Tibial nerve (tissue), 4 donors: Measurements from ENCODE around the gene KCNK10. TPM values are rescaled to one million over a fixed set of nuclear protein-coding genes. Genes with fewer than 3 reads are reported as not detected.
A peak's percentile ranks its signal among the peaks of the same experiment; 100 is the strongest.

Experiments
- DNase-seq, 2 donors: peaks; one replicate each; pipeline ENCODE4 v3.0.0-alpha.2; 2019; ENCODE audit warnings: low spot score in 2 of 2
- H3K27ac ChIP-seq, 4 donors: fragments of 200-600 bp; sonication (generic) in 3 of 4; one replicate each; pipeline ENCODE4 v1.5.1; 2017 to 2019; ENCODE audit warnings: mild to moderate bottlenecking in 1 of 4
- H3K27me3 ChIP-seq, 2 donors: fragments of 200-600 bp; sonication (generic) in 1 of 2; one replicate each; pipeline versions ENCODE4 v1.5.1 to v1.6.0; 2017 to 2019
- H3K36me3 ChIP-seq, 3 donors: fragments of 200-600 bp; sonication (generic); one replicate each; pipeline ENCODE4 v1.5.1; 2018 to 2019
- H3K4me1 ChIP-seq, 4 donors: fragments of 200-600 bp; sonication (generic) in 3 of 4; one replicate each; pipeline ENCODE4 v1.5.1; 2017 to 2019
- H3K4me3 ChIP-seq, 4 donors: fragments of 200-600 bp; sonication (generic) in 3 of 4; one replicate each; pipeline ENCODE4 v1.5.1; 2017 to 2019; ENCODE audit warnings: mild to moderate bottlenecking in 1 of 4, moderate library complexity in 1 of 4
- H3K9me3 ChIP-seq, 4 donors: fragments of 200-600 bp; sonication (generic) in 3 of 4; one replicate each; pipeline ENCODE4 v1.5.1; 2017 to 2019
- EP300 ChIP-seq, 2 donors: sonication (generic); formaldehyde crosslinking; IDR thresholded peaks; one replicate each; pipeline ENCODE4 v1.6.1; 2017; ENCODE audit warnings: antibody characterized with exemption in 2 of 2, mild to moderate bottlenecking in 1 of 2
- POLR2A ChIP-seq, 2 donors: fragments of 450-650 bp; IDR thresholded peaks; one replicate each; pipeline ENCODE4 v1.6.1; 2017; ENCODE audit warnings: antibody characterized with exemption in 2 of 2, mild to moderate bottlenecking in 2 of 2, moderate library complexity in 2 of 2
- WGBS, 2 donors: methylation state at CpG; one replicate each; pipeline ENCODE4 v1.1.5; 2018; 5-methylcytosine and 5-hydroxymethylcytosine counted together
- total RNA-seq, 4 donors: library from RNA; depleted of rRNA; stranded (reverse); fragments of >200 nt; gene quantifications; one replicate each; pipeline ENCODE4 v1.1.0, GENCODE V29; 2016
- TF ChIP-seq, protein P1 (sequence below), 5 experiments: fragments of 200-600 bp in 3 of 5; fragments of 450-650 bp in 2 of 5; sonication (generic) in 3 of 5; IDR thresholded peaks; one replicate each; pipeline ENCODE4 v1.5.1; 2016 to 2019; ENCODE audit warnings: antibody characterized with exemption in 5 of 5, mild to moderate bottlenecking in 3 of 5, moderate library complexity in 2 of 5

Gene KCNK10
- total RNA-seq, 4 donors from 2014 or later, result not detected

DNA sequence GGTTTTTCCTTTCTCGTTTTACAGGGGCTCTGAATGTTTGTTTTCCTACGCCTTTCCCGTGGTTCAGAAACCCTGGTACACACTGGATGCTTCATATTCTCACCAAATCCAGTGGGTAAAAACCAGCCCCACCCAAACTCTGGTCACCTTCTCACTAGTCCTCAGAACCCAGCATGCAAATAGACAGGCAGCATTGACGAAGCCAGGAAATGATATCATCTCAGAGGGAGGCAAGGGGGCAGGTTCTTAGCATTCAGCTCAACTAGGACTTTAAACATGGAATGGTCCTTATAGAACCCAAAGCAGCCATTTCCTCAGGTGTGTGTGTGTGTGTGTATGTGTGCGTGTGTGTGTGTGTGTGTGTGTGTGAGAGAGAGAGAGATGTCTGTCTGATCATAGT, 142.0 kb downstream of the KCNK10 start:
- no peak for DNase-seq
- WGBS, 2 donors, result 46 to 54% methylated on average over 5 of the region's 5 CpGs
- no peak overlapping the region for H3K27ac ChIP-seq
- no peaks in the 10 kb centered on the region for H3K36me3 ChIP-seq
- TF ChIP-seq, protein P1, sequence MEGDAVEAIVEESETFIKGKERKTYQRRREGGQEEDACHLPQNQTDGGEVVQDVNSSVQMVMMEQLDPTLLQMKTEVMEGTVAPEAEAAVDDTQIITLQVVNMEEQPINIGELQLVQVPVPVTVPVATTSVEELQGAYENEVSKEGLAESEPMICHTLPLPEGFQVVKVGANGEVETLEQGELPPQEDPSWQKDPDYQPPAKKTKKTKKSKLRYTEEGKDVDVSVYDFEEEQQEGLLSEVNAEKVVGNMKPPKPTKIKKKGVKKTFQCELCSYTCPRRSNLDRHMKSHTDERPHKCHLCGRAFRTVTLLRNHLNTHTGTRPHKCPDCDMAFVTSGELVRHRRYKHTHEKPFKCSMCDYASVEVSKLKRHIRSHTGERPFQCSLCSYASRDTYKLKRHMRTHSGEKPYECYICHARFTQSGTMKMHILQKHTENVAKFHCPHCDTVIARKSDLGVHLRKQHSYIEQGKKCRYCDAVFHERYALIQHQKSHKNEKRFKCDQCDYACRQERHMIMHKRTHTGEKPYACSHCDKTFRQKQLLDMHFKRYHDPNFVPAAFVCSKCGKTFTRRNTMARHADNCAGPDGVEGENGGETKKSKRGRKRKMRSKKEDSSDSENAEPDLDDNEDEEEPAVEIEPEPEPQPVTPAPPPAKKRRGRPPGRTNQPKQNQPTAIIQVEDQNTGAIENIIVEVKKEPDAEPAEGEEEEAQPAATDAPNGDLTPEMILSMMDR (IDR thresholded peaks at IDR 0.05), result no peak
- no peaks in the 10 kb centered on the region for H3K27me3 ChIP-seq
- no peaks in the 10 kb centered on the region for H3K9me3 ChIP-seq
- H3K4me3 ChIP-seq, result no peak overlapping the region
- no peaks in the 10 kb centered on the region for H3K4me1 ChIP-seq

DNA sequence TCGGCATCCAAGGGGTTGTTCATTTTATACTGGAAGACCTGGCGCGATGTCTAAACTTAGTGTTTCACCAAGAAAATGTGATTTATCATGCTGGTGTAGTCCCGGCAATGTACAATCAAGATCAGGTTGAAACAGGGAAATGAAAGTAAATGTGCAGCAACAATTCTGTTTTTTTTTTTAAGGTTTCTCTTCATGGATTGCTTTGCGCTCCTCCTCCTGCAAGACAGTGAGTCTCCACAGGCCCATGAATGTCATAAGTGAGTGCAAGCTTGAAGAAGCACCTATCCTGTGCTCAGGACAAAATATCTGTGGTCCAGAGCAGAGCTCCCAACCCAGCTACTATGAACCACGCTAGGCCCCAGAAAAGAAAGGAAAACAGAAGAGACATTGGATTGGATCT, 143.4 kb downstream of the KCNK10 start:
- H3K9me3 ChIP-seq, result no peaks in the 10 kb centered on the region
- H3K4me3 ChIP-seq, result no peak overlapping the region
- no peaks in the 10 kb centered on the region for H3K36me3 ChIP-seq
- 79 to 81% methylated on average over 6 of the region's 6 CpGs for WGBS, 2 donors
- DNase-seq, result no peak
- no peak overlapping the region for H3K27ac ChIP-seq
- no peak for TF ChIP-seq POLR2A (IDR thresholded peaks at IDR 0.05)
- TF ChIP-seq, protein P1 (IDR thresholded peaks at IDR 0.05), result no peak
- TF ChIP-seq EP300 (IDR thresholded peaks at IDR 0.05), result no peak
- no peaks in the 10 kb centered on the region for H3K4me1 ChIP-seq
- H3K27me3 ChIP-seq, result no peaks in the 10 kb centered on the region

DNA sequence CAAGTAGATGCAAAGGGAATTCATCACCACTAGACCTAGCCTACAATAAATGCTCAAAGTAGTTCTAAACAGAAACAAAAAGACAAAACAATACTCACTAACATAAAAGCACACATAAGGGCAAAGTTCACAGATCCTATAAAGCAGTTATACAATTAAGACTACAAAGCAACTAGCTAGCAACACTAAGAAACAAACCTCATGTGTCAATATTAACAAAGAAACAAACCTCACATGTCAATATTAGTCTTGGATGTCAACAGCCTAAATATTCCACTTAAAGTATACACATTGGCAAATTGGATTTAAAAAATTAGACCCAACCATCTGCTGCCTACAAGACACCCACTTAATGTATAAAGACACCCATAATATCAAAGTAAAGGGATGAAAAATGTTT, 152.7 kb downstream of the KCNK10 start:
- TF ChIP-seq POLR2A (IDR thresholded peaks at IDR 0.05) (no peak), EP300 (IDR thresholded peaks at IDR 0.05) (no peak)
- TF ChIP-seq, protein P1 (IDR thresholded peaks at IDR 0.05), result no peak

DNA sequence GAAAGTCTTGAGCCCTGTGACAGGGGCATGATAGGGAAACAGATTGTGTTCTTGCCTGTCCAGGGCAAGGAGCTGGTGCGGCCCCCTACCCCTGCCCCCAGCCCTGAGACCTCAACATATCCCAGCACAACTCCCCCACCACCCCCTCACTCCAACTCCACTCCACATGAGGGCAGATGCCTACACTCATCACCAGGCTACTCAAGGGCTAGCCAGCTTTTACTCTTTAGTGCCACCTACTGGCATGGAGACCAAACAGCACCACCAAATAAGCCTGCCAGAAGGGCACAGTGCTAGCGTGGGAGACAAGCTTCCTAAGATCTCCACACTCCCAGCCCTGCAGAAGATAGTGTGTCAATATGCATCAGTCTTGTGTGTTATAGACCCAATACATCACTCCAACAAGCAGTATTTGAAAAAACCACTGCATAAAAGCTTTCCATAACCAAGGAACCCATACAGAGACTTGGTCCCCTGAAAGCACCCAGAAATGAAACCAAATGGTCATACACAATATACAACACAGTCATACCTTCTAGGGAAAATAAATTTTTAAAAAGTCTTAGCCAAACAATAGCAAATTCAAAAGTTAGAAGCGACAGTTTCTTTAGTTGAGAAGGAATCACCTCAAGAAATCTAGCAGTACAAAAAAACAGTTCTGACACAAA, 154.4 kb downstream of the KCNK10 start:
- WGBS, 2 donors, result 73 to 77% methylated on average over 3 of the region's 3 CpGs
- Histone ChIP-seq H3K27ac (no peak overlapping the region), H3K36me3 (no peaks in the 10 kb centered on the region), H3K27me3 (no peaks in the 10 kb centered on the region), H3K9me3 (peaks cover 0 to 11% (median 0%) of the 10 kb centered on the region in 4 donors), H3K4me3 (no peak overlapping the region), H3K4me1 (no peaks in the 10 kb centered on the region)
- DNase-seq, result peak in 1 of 2 donors; percentile 22
- TF ChIP-seq, protein P1 (IDR thresholded peaks at IDR 0.05), result peak; percentile 20 to 71 (median 31)
- TF ChIP-seq POLR2A (IDR thresholded peaks at IDR 0.05) (no peak), EP300 (IDR thresholded peaks at IDR 0.05) (no peak)

More for the DNA sequence above, 152.7 kb downstream of the KCNK10 start:
- no peaks in the 10 kb centered on the region for H3K36me3 ChIP-seq
- H3K4me3 ChIP-seq, result no peak overlapping the region
- no peaks in the 10 kb centered on the region for H3K27me3 ChIP-seq
- H3K4me1 ChIP-seq, result no peaks in the 10 kb centered on the region
- DNase-seq, result no peak
- peaks cover 0 to 11% (median 0%) of the 10 kb centered on the region in 4 donors for H3K9me3 ChIP-seq
- no peak overlapping the region for H3K27ac ChIP-seq

DNA sequence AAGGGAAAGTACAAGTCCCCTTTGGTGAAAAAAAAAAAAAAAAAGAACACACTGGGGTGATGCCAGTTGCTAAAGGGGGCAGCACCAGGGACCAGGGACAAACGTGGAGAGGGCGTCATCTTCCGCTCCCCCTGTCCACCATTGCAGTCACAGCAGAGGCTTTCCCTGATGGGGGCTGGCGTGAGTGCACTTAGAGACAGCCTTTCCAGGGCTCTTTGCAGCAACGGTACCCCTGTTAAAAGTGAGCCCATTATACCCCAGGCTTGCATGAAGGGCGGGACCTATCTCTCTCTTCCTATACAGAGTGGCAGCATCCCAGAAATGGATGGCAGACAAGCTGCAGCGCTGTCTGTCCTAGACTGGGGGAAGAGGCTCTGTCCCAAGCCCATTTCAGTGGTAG, 155.0 kb downstream of the KCNK10 start:
- Histone ChIP-seq H3K4me3 (no peak overlapping the region), H3K9me3 (peaks cover 0 to 11% (median 0%) of the 10 kb centered on the region in 4 donors), H3K4me1 (no peaks in the 10 kb centered on the region), H3K27ac (no peak overlapping the region), H3K27me3 (no peaks in the 10 kb centered on the region), H3K36me3 (no peaks in the 10 kb centered on the region)
- WGBS, 2 donors, result 88 to 89% methylated on average over 7 of the region's 7 CpGs
- DNase-seq, result no peak
- TF ChIP-seq EP300 (IDR thresholded peaks at IDR 0.05), result no peak
- TF ChIP-seq, protein P1 (IDR thresholded peaks at IDR 0.05), result no peak
- TF ChIP-seq POLR2A (IDR thresholded peaks at IDR 0.05), result no peak
